Measurements from ENCODE around the gene CX3CL1. TPM values are rescaled to one million over a fixed set of nuclear protein-coding genes. Genes with fewer than 3 reads are reported as not detected.

The CX3CL1 gene
- total RNA-seq, 2 experiments from 2014 or later: not detected

DNA sequence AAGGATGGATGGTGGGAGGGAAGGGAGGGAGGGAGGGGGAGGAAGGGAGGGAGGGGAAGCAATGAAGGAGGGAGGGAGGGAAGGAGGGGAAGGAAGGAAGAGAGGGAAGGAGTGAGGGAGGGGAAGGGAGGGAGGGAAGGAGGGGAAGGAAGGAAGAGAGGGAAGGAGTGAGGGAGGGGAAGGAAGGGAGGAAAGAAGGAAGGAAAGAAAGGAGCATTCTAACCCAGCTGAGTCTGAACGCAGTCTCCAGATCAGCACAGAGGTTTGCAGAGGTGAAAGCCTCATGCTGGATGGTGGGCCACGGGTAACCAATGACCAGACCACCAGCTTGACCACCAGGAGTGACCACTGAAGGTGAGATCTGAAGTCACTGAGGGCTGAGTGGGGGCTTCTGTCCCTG lies 50.9 kb downstream of the CX3CL1 start:
- ChIA-PET POLR2A (no interaction called here), CTCF (ENCODE audit: unreplicated experiment) (interaction anchor here (0.5 kb wide), 1 partner anchor 136 kb away, joined by 3 read pairs; no protein-coding TSS in a partner anchor)
- intact Hi-C loops (cut with micrococcal nuclease; ENCODE audit: unreplicated experiment): no loop called here
- no peaks in the 10 kb centered on the region for H3K9me3 ChIP-seq (ENCODE audit: low read length)
- BruUV-seq (replicated peaks): no TSS peak
- no peak for DNase-seq (ENCODE audit: low spot score)
- H3K4me2 ChIP-seq (ENCODE audit: low read length): no peak overlapping the region
- no peaks in the 10 kb centered on the region for H4K20me1 ChIP-seq (ENCODE audit: insufficient read depth, low read length)
- H3K27ac ChIP-seq (ENCODE audit: low read depth, low read length, poor library complexity, severe bottlenecking): no peak overlapping the region
- H3K79me2 ChIP-seq (ENCODE audit: insufficient read depth, low read depth, low read length): no peaks in the 10 kb centered on the region
- TF ChIP-seq, protein P1, sequence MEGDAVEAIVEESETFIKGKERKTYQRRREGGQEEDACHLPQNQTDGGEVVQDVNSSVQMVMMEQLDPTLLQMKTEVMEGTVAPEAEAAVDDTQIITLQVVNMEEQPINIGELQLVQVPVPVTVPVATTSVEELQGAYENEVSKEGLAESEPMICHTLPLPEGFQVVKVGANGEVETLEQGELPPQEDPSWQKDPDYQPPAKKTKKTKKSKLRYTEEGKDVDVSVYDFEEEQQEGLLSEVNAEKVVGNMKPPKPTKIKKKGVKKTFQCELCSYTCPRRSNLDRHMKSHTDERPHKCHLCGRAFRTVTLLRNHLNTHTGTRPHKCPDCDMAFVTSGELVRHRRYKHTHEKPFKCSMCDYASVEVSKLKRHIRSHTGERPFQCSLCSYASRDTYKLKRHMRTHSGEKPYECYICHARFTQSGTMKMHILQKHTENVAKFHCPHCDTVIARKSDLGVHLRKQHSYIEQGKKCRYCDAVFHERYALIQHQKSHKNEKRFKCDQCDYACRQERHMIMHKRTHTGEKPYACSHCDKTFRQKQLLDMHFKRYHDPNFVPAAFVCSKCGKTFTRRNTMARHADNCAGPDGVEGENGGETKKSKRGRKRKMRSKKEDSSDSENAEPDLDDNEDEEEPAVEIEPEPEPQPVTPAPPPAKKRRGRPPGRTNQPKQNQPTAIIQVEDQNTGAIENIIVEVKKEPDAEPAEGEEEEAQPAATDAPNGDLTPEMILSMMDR (conservative IDR thresholded peaks at IDR 0.05; ENCODE audit: low read length): no peak
- TF ChIP-seq EZH2phosphoT487 (IDR thresholded peaks at IDR 0.05; ENCODE audit: borderline replicate concordance, low read depth, low read length): no peak
- no peak overlapping the region for H3K4me3 ChIP-seq (ENCODE audit: low read depth, low read length, poor library complexity, severe bottlenecking)
- H2AFZ ChIP-seq (ENCODE audit: low read length): no peak overlapping the region
- no peaks in the 10 kb centered on the region for H3K9me2 ChIP-seq (ENCODE audit: insufficient read depth, low read length)
- peaks cover 9% of the 10 kb centered on the region for H3K4me1 ChIP-seq (ENCODE audit: insufficient read depth, low read length, poor library complexity, severe bottlenecking)
- peaks cover 11% of the 10 kb centered on the region for H3K36me3 ChIP-seq (ENCODE audit: insufficient read depth, low read length)

DNA sequence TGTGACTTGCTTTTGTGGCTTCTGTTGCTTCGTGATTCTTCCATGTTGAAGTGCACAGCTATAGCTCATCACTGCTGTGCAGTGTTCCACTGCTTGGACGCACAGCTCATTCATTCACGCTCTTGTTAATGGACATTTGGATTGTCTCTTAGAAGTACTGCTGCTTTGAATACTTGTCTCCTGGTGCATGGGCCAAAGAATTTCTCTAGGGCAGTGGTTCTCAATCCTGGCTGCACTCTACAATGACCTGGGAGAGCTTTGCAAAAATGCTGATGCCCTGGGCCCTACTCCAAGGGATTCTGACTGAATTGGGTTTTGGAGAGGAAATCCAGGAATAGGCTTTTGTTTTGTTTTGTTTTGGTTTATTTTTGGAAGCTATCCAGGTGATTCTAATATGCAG lies 52.3 kb downstream of the CX3CL1 start:
- ChIA-PET CTCF (ENCODE audit: unreplicated experiment) (interaction anchor here (1.3 kb wide), 1 partner anchor 8 kb away, joined by 4 read pairs; no protein-coding TSS in a partner anchor), POLR2A (no interaction called here)
- Histone ChIP-seq H3K4me1 (ENCODE audit: insufficient read depth, low read length, poor library complexity, severe bottlenecking) (no peaks in the 10 kb centered on the region), H3K9me2 (ENCODE audit: insufficient read depth, low read length) (no peaks in the 10 kb centered on the region), H3K4me2 (ENCODE audit: low read length) (no peak overlapping the region), H2AFZ (ENCODE audit: low read length) (no peak overlapping the region), H3K27ac (ENCODE audit: low read depth, low read length, poor library complexity, severe bottlenecking) (no peak overlapping the region), H3K79me2 (ENCODE audit: insufficient read depth, low read depth, low read length) (no peaks in the 10 kb centered on the region), H3K36me3 (ENCODE audit: insufficient read depth, low read length) (peaks cover 23% of the 10 kb centered on the region), H4K20me1 (ENCODE audit: insufficient read depth, low read length) (no peaks in the 10 kb centered on the region), H3K4me3 (ENCODE audit: low read depth, low read length, poor library complexity, severe bottlenecking) (no peak overlapping the region), H3K9me3 (ENCODE audit: low read length) (no peaks in the 10 kb centered on the region)
- TF ChIP-seq EZH2phosphoT487 (IDR thresholded peaks at IDR 0.05; ENCODE audit: borderline replicate concordance, low read depth, low read length): no peak
- TF ChIP-seq, protein P1 (conservative IDR thresholded peaks at IDR 0.05; ENCODE audit: low read length): no peak
- no peak for DNase-seq (ENCODE audit: low spot score)
- intact Hi-C loops (cut with micrococcal nuclease; ENCODE audit: unreplicated experiment): no loop called here
- BruUV-seq (replicated peaks): no TSS peak

DNA sequence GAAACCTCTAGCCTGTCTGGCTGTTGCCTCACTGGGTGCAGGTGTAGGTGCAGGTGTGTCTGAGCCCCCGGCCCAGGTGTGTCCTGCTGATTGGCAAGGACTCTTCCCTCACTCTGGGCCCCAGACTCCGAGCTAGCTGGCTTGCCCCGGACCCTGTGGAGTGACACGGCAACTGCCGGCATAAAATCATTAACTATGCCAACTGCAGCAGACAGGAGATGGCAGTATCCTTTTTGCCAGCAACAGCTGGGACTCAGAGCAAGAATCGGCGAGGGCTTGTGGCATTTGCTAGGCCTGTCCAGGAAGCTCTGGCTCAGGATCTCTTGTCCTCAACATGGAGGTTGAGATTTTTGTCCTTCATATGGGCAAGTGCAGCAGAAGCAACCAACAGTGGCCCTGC lies 54.1 kb downstream of the CX3CL1 start:
- H3K9me3 ChIP-seq (ENCODE audit: low read length): no peaks in the 10 kb centered on the region
- TF ChIP-seq EZH2phosphoT487 (IDR thresholded peaks at IDR 0.05; ENCODE audit: borderline replicate concordance, low read depth, low read length): no peak
- TF ChIP-seq, protein P1 (conservative IDR thresholded peaks at IDR 0.05; ENCODE audit: low read length): no peak
- H3K4me1 ChIP-seq (ENCODE audit: insufficient read depth, low read length, poor library complexity, severe bottlenecking): no peaks in the 10 kb centered on the region
- intact Hi-C loops (cut with micrococcal nuclease; ENCODE audit: unreplicated experiment): no loop called here
- BruUV-seq (replicated peaks): no TSS peak
- peaks cover 41% of the 10 kb centered on the region for H3K36me3 ChIP-seq (ENCODE audit: insufficient read depth, low read length)
- H3K4me2 ChIP-seq (ENCODE audit: low read length): no peak overlapping the region
- H3K4me3 ChIP-seq (ENCODE audit: low read depth, low read length, poor library complexity, severe bottlenecking): no peak overlapping the region
- H3K27ac ChIP-seq (ENCODE audit: low read depth, low read length, poor library complexity, severe bottlenecking): no peak overlapping the region
- ChIA-PET POLR2A (no interaction called here), CTCF (ENCODE audit: unreplicated experiment) (no interaction called here)
- no peaks in the 10 kb centered on the region for H3K9me2 ChIP-seq (ENCODE audit: insufficient read depth, low read length)
- no peaks in the 10 kb centered on the region for H4K20me1 ChIP-seq (ENCODE audit: insufficient read depth, low read length)
- DNase-seq (ENCODE audit: low spot score): no peak
- H3K79me2 ChIP-seq (ENCODE audit: insufficient read depth, low read depth, low read length): no peaks in the 10 kb centered on the region
- no peak overlapping the region for H2AFZ ChIP-seq (ENCODE audit: low read length)

All from OCI-LY7 (cell line).